IPS-20b (cell line): ENCODE results near the gene CALM1.
A peak's percentile ranks its signal among the peaks of the same experiment; 100 is the strongest.

Experiments
- H3K27ac ChIP-seq: one replicate; pipeline ENCODE4 v1.5.1; 2013; ENCODE audit warnings: low read length
- H3K27me3 ChIP-seq: 2 replicates; pipeline ENCODE4 v1.6.1; 2013; ENCODE audit warnings: mild to moderate bottlenecking, low read length, inconsistent platforms; ENCODE audit not compliant: insufficient read depth
- H3K36me3 ChIP-seq: 2 replicates; pipeline ENCODE4 v1.6.1; 2013; ENCODE audit warnings: low read depth, mild to moderate bottlenecking, inconsistent platforms, low read length, moderate library complexity; ENCODE audit not compliant: insufficient read depth
- H3K4me1 ChIP-seq: 2 replicates; pipeline ENCODE4 v1.6.1; 2013; ENCODE audit warnings: mild to moderate bottlenecking, control low read depth, inconsistent platforms, low read length, moderate library complexity; ENCODE audit not compliant: insufficient read depth
- H3K4me3 ChIP-seq: 2 replicates; pipeline ENCODE4 v1.5.1; 2013; ENCODE audit warnings: mild to moderate bottlenecking, low read length, inconsistent platforms
- H3K9ac ChIP-seq: 2 replicates; pipeline ENCODE4 v1.6.1; 2013; ENCODE audit warnings: low read depth, mild to moderate bottlenecking, inconsistent platforms, low read length, moderate library complexity
- H3K9me3 ChIP-seq: 2 replicates; pipeline ENCODE4 v1.6.1; 2013; ENCODE audit warnings: mild to moderate bottlenecking, low read depth, low read length, inconsistent platforms; ENCODE audit not compliant: insufficient read depth

Gene CALM1

GRCh38 chr14:90447720-90448497, 51.1 kb downstream of the CALM1 start:
- Histone ChIP-seq H3K4me3 (no peak overlapping the region), H3K9me3 (peaks cover 3% of the 10 kb centered on the region; the same call in 1 of the 2 replicates), H3K36me3 (no peaks in the 10 kb centered on the region), H3K27ac (no peak overlapping the region), H3K4me1 (no peaks in the 10 kb centered on the region), H3K27me3 (no peaks in the 10 kb centered on the region), H3K9ac (no peak overlapping the region)

GRCh38 chr14:90449411-90449810, 52.6 kb downstream of the CALM1 start:
- H3K4me1 ChIP-seq, result no peaks in the 10 kb centered on the region
- no peaks in the 10 kb centered on the region for H3K36me3 ChIP-seq
- H3K27me3 ChIP-seq, result no peaks in the 10 kb centered on the region
- H3K4me3 ChIP-seq, result no peak overlapping the region
- peaks cover 3% of the 10 kb centered on the region; the same call in 1 of the 2 replicates for H3K9me3 ChIP-seq
- no peak overlapping the region for H3K27ac ChIP-seq
- H3K9ac ChIP-seq, result no peak overlapping the region

- H3K27me3 ChIP-seq, result no peaks in the 10 kb centered on the region
- peaks cover 3% of the 10 kb centered on the region; the same call in 1 of the 2 replicates for H3K9me3 ChIP-seq
- no peak overlapping the region for H3K9ac ChIP-seq
- no peak overlapping the region for H3K27ac ChIP-seq
- H3K4me3 ChIP-seq, result no peak overlapping the region
- no peaks in the 10 kb centered on the region; the same call in 1 of the 2 replicates for H3K4me1 ChIP-seq
- no peaks in the 10 kb centered on the region for H3K36me3 ChIP-seq
Measured at GRCh38 chr14:90450151-90450550, 53.3 kb downstream of the CALM1 start.

- H3K27me3 ChIP-seq, result no peaks in the 10 kb centered on the region
- no peaks in the 10 kb centered on the region for H3K9me3 ChIP-seq
- no peaks in the 10 kb centered on the region for H3K36me3 ChIP-seq
- no peak overlapping the region for H3K27ac ChIP-seq
- no peaks in the 10 kb centered on the region; the same call in 1 of the 2 replicates for H3K4me1 ChIP-seq
- H3K9ac ChIP-seq, result no peak overlapping the region
- no peak overlapping the region for H3K4me3 ChIP-seq
Measured at GRCh38 chr14:90450667-90451066, 53.8 kb downstream of the CALM1 start.

GRCh38 chr14:90451443-90451842, 54.6 kb downstream of the CALM1 start:
- no peaks in the 10 kb centered on the region for H3K36me3 ChIP-seq
- H3K4me1 ChIP-seq, result no peaks in the 10 kb centered on the region; the same call in 1 of the 2 replicates
- no peak overlapping the region for H3K27ac ChIP-seq
- H3K4me3 ChIP-seq, result no peak overlapping the region
- H3K9ac ChIP-seq, result no peak overlapping the region
- no peaks in the 10 kb centered on the region for H3K27me3 ChIP-seq
- no peaks in the 10 kb centered on the region for H3K9me3 ChIP-seq

GRCh38 chr14:90451961-90452360, 55.1 kb downstream of the CALM1 start:
- H3K4me3 ChIP-seq, result no peak overlapping the region
- no peaks in the 10 kb centered on the region; the same call in 1 of the 2 replicates for H3K4me1 ChIP-seq
- no peaks in the 10 kb centered on the region for H3K27me3 ChIP-seq
- H3K9me3 ChIP-seq, result no peaks in the 10 kb centered on the region
- no peaks in the 10 kb centered on the region for H3K36me3 ChIP-seq
- no peak overlapping the region for H3K27ac ChIP-seq
- no peak overlapping the region for H3K9ac ChIP-seq

- Histone ChIP-seq H3K27me3 (no peaks in the 10 kb centered on the region), H3K36me3 (no peaks in the 10 kb centered on the region), H3K9me3 (no peaks in the 10 kb centered on the region), H3K4me1 (no peaks in the 10 kb centered on the region; the same call in 1 of the 2 replicates), H3K4me3 (no peak overlapping the region), H3K27ac (no peak overlapping the region), H3K9ac (no peak overlapping the region)
Measured at GRCh38 chr14:90452366-90452765, 55.5 kb downstream of the CALM1 start.

- Histone ChIP-seq H3K27ac (peak overlapping the region; percentile 20), H3K36me3 (no peaks in the 10 kb centered on the region), H3K9me3 (no peaks in the 10 kb centered on the region), H3K9ac (peak overlapping the region; percentile 78; the same call in 1 of the 2 replicates), H3K4me1 (no peaks in the 10 kb centered on the region; the same call in 1 of the 2 replicates), H3K4me3 (peak overlapping the region; percentile 63; the same call in 1 of the 2 replicates), H3K27me3 (no peaks in the 10 kb centered on the region)
Measured at GRCh38 chr14:90453401-90453951, 56.6 kb downstream of the CALM1 start.

- no peaks in the 10 kb centered on the region for H3K36me3 ChIP-seq
- H3K4me3 ChIP-seq, result peak overlapping the region; percentile 63
- H3K4me1 ChIP-seq, result no peaks in the 10 kb centered on the region; the same call in 1 of the 2 replicates
- H3K27me3 ChIP-seq, result no peaks in the 10 kb centered on the region
- H3K27ac ChIP-seq, result peak overlapping the region; percentile 20
- no peaks in the 10 kb centered on the region for H3K9me3 ChIP-seq
- H3K9ac ChIP-seq, result peak overlapping the region; percentile 78
Measured at GRCh38 chr14:90454041-90455000, 57.5 kb downstream of the CALM1 start.

GRCh38 chr14:90455100-90455571, 58.3 kb downstream of the CALM1 start:
- H3K27ac ChIP-seq, result no peak overlapping the region

GRCh38 chr14:90456551-90456950, 59.7 kb downstream of the CALM1 start:
- Histone ChIP-seq H3K4me3 (no peak overlapping the region), H3K9me3 (no peaks in the 10 kb centered on the region), H3K9ac (no peak overlapping the region), H3K4me1 (no peaks in the 10 kb centered on the region; the same call in 1 of the 2 replicates), H3K27me3 (no peaks in the 10 kb centered on the region), H3K27ac (no peak overlapping the region), H3K36me3 (no peaks in the 10 kb centered on the region)

More at GRCh38 chr14:90455100-90455571, 58.3 kb downstream of the CALM1 start:
- no peaks in the 10 kb centered on the region for H3K9me3 ChIP-seq
- no peaks in the 10 kb centered on the region for H3K27me3 ChIP-seq
- no peaks in the 10 kb centered on the region; the same call in 1 of the 2 replicates for H3K4me1 ChIP-seq
- H3K36me3 ChIP-seq, result no peaks in the 10 kb centered on the region
- H3K4me3 ChIP-seq, result no peak overlapping the region
- H3K9ac ChIP-seq, result no peak overlapping the region; the same call in 1 of the 2 replicates
